Aorta (tissue), 5 donors: ENCODE data around the gene RBM17. TPM values are rescaled to one million over a fixed set of nuclear protein-coding genes. Genes with fewer than 3 reads are reported as not detected.

ENCODE experiments used
- ATAC-seq: fragments of 200-7000 bp; cut with Tn5 transposase; one replicate; pipeline ENCODE4 v1.9.1; 2022; ENCODE audit warnings: moderate library complexity; ENCODE audit not compliant: low FRiP score
- DNase-seq, 2 donors: peaks; one replicate each; pipeline ENCODE4 v3.0.0-alpha.2; 2020
- H3K27ac ChIP-seq, 2 donors: one replicate each; pipeline ENCODE4 v1.5.1; 2013; ENCODE audit warnings: low read length in 2 of 2, mild to moderate bottlenecking in 2 of 2, moderate library complexity in 2 of 2, control low read depth in 1 of 2, inconsistent platforms in 1 of 2, low read depth in 1 of 2
- H3K27me3 ChIP-seq, 2 donors: one replicate each; pipeline ENCODE4 v1.6.1; 2013; ENCODE audit warnings: control low read depth in 1 of 2, low read length in 1 of 2, mild to moderate bottlenecking in 1 of 2, moderate library complexity in 1 of 2; ENCODE audit not compliant: insufficient read depth in 2 of 2, control insufficient read depth in 1 of 2
- H3K36me3 ChIP-seq, 2 donors: one replicate each; pipeline ENCODE4 v1.6.1; 2013; ENCODE audit warnings: control low read depth in 1 of 2, low read length in 1 of 2, mild to moderate bottlenecking in 1 of 2; ENCODE audit not compliant: insufficient read depth in 2 of 2, control insufficient read depth in 1 of 2
- H3K4me1 ChIP-seq, 2 donors: one replicate each; pipeline ENCODE4 v1.6.1; 2013; ENCODE audit warnings: low read length in 2 of 2, control low read depth in 1 of 2, mild to moderate bottlenecking in 1 of 2, moderate library complexity in 1 of 2; ENCODE audit not compliant: insufficient read depth in 2 of 2, control insufficient read depth in 1 of 2
- H3K4me3 ChIP-seq, 2 donors: one replicate each; pipeline ENCODE4 v1.5.1; 2013; ENCODE audit warnings: low read length in 2 of 2, control low read depth in 1 of 2, mild to moderate bottlenecking in 1 of 2
- H3K9me3 ChIP-seq: one replicate; pipeline ENCODE4 v1.6.1; 2013; ENCODE audit warnings: mild to moderate bottlenecking, low read length; ENCODE audit not compliant: control insufficient read depth
- WGBS, 2 donors: extraction: QIAGEN DNeasy Blood & Tissue Kit; methylation state at CpG; one replicate each; pipeline ENCODE4 v1.1.7; 2013; 5-methylcytosine and 5-hydroxymethylcytosine counted together
- intact Hi-C, 2 donors: fragments of 100-400 bp; cut with DNase I; formaldehyde crosslinking; loops; one replicate each; pipeline versions ENCODE4 v1.14.2 to v1.15.0; 2022
- polyA plus RNA-seq, 2 donors: library from polyadenylated mRNA; stranded (reverse); fragments of 200-250 nt; gene quantifications; one replicate each; pipeline ENCODE4 v1.2.3, GENCODE V29; 2013
- total RNA-seq, 2 donors: library from RNA; stranded (reverse); fragmentation: NEBNext Ultra II Directional; extraction: Animal tissue kit (Norgen Biotek cat#: 25700); gene quantifications; one replicate each; pipeline ENCODE4 v1.2.1, GENCODE V29; 2021
- donor health status: healthy with polysubstance abuse.
- donor health status: Bipolar disorder and iron deficiency.
- donor health status: DM: no; HTN: no; CAD: no.
- donor health status: DM: no; HTN: no; CAD: no.
- donor health status: DM: yes; HTN: yes; CAD: no.

The RBM17 gene
- total and polyA plus RNA-seq, 4 donors: 41.4 to 94.1 (median 85.7) TPM

GRCh38 chr10:6046773-6047611 lies 41.8 kb upstream of the RBM17 start:
- Histone ChIP-seq H3K27me3 (no peaks in the 10 kb centered on the region), H3K36me3 (no peaks in the 10 kb centered on the region), H3K27ac (no peak overlapping the region), H3K9me3 (no peaks in the 10 kb centered on the region), H3K4me3 (no peak overlapping the region), H3K4me1 (no peaks in the 10 kb centered on the region)
- intact Hi-C loops: no loop called here
- WGBS, 2 donors: 78 to 81% methylated on average over 14 of the region's 14 CpGs
- no peak for DNase-seq
- no peak for ATAC-seq

- no peak overlapping the region for H3K4me3 ChIP-seq
- no peaks in the 10 kb centered on the region for H3K9me3 ChIP-seq
- no peaks in the 10 kb centered on the region for H3K36me3 ChIP-seq
- no peak overlapping the region for H3K27ac ChIP-seq
- ATAC-seq (no peak), DNase-seq (no peak)
- 80 to 89% methylated on average over 7 of the region's 7 CpGs for WGBS, 2 donors
- no peaks in the 10 kb centered on the region for H3K4me1 ChIP-seq
- H3K27me3 ChIP-seq: no peaks in the 10 kb centered on the region
- intact Hi-C loops: no loop called here
Observed at GRCh38 chr10:6047847-6048246, 41.0 kb upstream of the RBM17 start.

DNA sequence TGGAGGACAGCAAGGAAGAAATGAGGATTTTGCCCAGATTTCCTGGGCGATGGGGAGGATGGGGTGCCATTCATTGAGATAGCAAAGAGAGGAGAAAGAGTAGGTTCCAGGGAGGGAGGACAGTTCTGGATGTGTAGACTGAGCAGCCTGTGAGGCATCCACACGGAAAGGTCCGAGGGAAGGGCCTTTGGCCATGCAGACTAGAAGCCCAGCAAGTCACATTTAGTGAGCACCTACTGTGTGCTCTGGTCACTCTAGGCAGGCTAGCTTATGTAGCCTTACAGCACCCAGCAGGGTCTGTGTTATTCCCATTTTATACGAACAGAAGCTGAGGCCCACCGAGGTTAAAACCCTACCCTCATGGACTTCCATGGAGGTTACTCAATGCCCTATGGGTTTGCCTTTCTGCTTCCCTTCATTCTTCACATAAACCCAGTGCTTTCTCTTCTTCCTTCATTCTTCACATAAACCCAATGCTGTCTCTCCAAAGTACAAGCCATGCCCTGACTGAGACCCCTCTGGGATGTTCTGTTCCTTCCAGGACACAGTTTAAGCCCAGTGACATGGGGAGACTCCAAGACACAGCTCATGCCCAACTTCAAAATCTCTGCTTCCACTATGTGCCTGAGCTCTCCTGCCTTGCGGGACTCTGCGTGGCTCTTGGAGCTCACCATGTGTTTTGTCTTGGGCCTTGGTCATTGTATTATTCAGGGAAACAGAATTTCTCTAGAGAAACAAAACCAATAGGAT lies 40.4 kb upstream of the RBM17 start:
- intact Hi-C loops: no loop called here
- Histone ChIP-seq H3K4me1 (no peaks in the 10 kb centered on the region), H3K9me3 (no peaks in the 10 kb centered on the region), H3K4me3 (no peak overlapping the region), H3K36me3 (no peaks in the 10 kb centered on the region), H3K27me3 (no peaks in the 10 kb centered on the region), H3K27ac (no peak overlapping the region)
- ATAC-seq (no peak), DNase-seq (no peak)
- WGBS, 2 donors: 94 to 95% methylated on average over 7 of the region's 7 CpGs

- H3K9me3 ChIP-seq: no peaks in the 10 kb centered on the region
- H3K4me1 ChIP-seq: no peaks in the 10 kb centered on the region
- intact Hi-C loops: no loop called here
- H3K27ac ChIP-seq: no peak overlapping the region
- DNase-seq (no peak), ATAC-seq (no peak)
- 94 to 100% methylated on average over 2 of the region's 2 CpGs for WGBS, 2 donors
- H3K27me3 ChIP-seq: no peaks in the 10 kb centered on the region
- no peaks in the 10 kb centered on the region for H3K36me3 ChIP-seq
- H3K4me3 ChIP-seq: no peak overlapping the region
Observed at GRCh38 chr10:6049031-6049400, 39.8 kb upstream of the RBM17 start.

- H3K9me3 ChIP-seq: no peaks in the 10 kb centered on the region
- peak; percentile 75 to 81 for DNase-seq
- 20 to 28% methylated on average over 18 of the region's 18 CpGs for WGBS, 2 donors
Observed at GRCh38 chr10:6050801-6051445, 37.9 kb upstream of the RBM17 start.

GRCh38 chr10:6052247-6053221 lies 36.3 kb upstream of the RBM17 start:
- WGBS, 2 donors: 86 to 89% methylated on average over 17 of the region's 17 CpGs
- Histone ChIP-seq H3K36me3 (no peaks in the 10 kb centered on the region), H3K27ac (no peak overlapping the region), H3K4me1 (no peaks in the 10 kb centered on the region), H3K4me3 (no peak overlapping the region), H3K9me3 (no peaks in the 10 kb centered on the region), H3K27me3 (no peaks in the 10 kb centered on the region)
- intact Hi-C loops: no loop called here
- DNase-seq: no peak
- no peak for ATAC-seq

More at GRCh38 chr10:6050801-6051445, 37.9 kb upstream of the RBM17 start:
- H3K27me3 ChIP-seq: no peaks in the 10 kb centered on the region
- intact Hi-C loops: no loop called here
- peak; percentile 77 for ATAC-seq
- peak overlapping the region; percentile 8 to 30 for H3K4me3 ChIP-seq
- H3K4me1 ChIP-seq: no peaks in the 10 kb centered on the region
- H3K27ac ChIP-seq: no peak overlapping the region
- no peaks in the 10 kb centered on the region for H3K36me3 ChIP-seq

DNA sequence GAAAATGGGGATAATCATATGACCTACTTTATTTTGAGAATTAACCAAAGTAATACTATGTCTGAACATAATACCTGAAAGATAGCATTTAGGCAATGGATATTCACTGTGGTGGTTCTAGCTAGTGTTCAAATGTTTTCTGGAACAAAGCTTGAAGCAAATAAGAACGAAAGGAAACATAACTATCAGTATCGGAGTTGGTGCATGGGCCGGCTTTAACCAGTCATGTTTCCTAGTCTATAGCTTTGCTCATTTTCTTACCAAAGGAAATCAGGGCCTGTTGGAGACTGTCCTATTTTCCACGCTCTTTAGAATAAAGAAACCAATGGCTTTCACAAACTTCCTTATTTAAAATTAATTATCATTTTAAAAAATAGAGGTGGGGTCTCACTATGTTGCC lies 35.5 kb upstream of the RBM17 start:
- WGBS, 2 donors: 94 to 97% methylated on average over 4 of the region's 4 CpGs
- no peak for ATAC-seq
- intact Hi-C loops: no loop called here

More for the DNA sequence above, 35.5 kb upstream of the RBM17 start:
- Histone ChIP-seq H3K9me3 (no peaks in the 10 kb centered on the region), H3K27ac (no peak overlapping the region), H3K36me3 (no peaks in the 10 kb centered on the region), H3K4me1 (no peaks in the 10 kb centered on the region), H3K4me3 (no peak overlapping the region), H3K27me3 (no peaks in the 10 kb centered on the region)
- DNase-seq: no peak
